Activated naive CD4-positive, alpha-beta T cell treated with anti-CD3 and anti-CD28 coated beads for 36 hours (primary cell): ENCODE data around the gene SH3PXD2B. TPM values are rescaled to one million over a fixed set of nuclear protein-coding genes. Genes with fewer than 3 reads are reported as not detected.
A peak's percentile ranks its signal among the peaks of the same experiment; 100 is the strongest.

Experiments used
- CTCF ChIA-PET: fragments of 350-600 bp; sonication (Branson Sonifier 250); formaldehyde crosslinking; loops from one replicate; lab custom pipeline; 2021; ENCODE audit warnings: antibody characterized with exemption; lab: Charles Lee
- DNase-seq: peaks from one replicate; pipeline ENCODE4 v3.0.0-alpha.2; 2020
- H3K27ac Mint-ChIP-seq: one replicate; pipeline ENCODE4 v1.8.0; 2021; ENCODE audit warnings: mild to moderate bottlenecking, mixed read lengths
- H3K27me3 Mint-ChIP-seq: one replicate; pipeline ENCODE4 v1.8.0; 2021; ENCODE audit warnings: low read depth, mixed read lengths
- H3K36me3 Mint-ChIP-seq: one replicate; pipeline ENCODE4 v1.8.0; 2021; ENCODE audit warnings: low read depth, mixed read lengths
- H3K4me1 Mint-ChIP-seq: one replicate; pipeline ENCODE4 v1.8.0; 2021; ENCODE audit warnings: low read depth, mixed read lengths
- H3K4me3 Mint-ChIP-seq: one replicate; pipeline ENCODE4 v1.8.0; 2021; ENCODE audit warnings: mild to moderate bottlenecking, moderate library complexity, mixed read lengths
- H3K9me3 Mint-ChIP-seq: one replicate; pipeline ENCODE4 v1.8.0; 2021; ENCODE audit warnings: mixed read lengths
- intact Hi-C: fragments of 100-400 bp; cut with micrococcal nuclease; formaldehyde crosslinking; loops from one replicate; pipeline ENCODE4 v1.15.1; 2023
- total RNA-seq, 2 experiments: library from RNA; stranded (reverse); gene quantifications; one replicate each; pipeline ENCODE4 v1.2.3, GENCODE V29; 2021

Gene SH3PXD2B
- total RNA-seq, 2 experiments from 2014 or later, result 1.1 to 1.3 TPM

- no peak for DNase-seq
- peaks cover 15% of the 10 kb centered on the region for H3K4me1 Mint-ChIP-seq
- peaks cover 24% of the 10 kb centered on the region for H3K27me3 Mint-ChIP-seq
- no peak overlapping the region for H3K4me3 Mint-ChIP-seq
- intact Hi-C loops, result loop anchor here (5.0 kb wide), 1 partner anchor 83 kb away; no protein-coding TSS in a partner anchor
- CTCF ChIA-PET, result interaction anchor here (0.6 to 4.8 kb wide), 10 partner anchors 10 to 1009 kb away, joined by 3 to 47 read pairs (median 4); no protein-coding TSS in a partner anchor
- no peak overlapping the region for H3K27ac Mint-ChIP-seq
- H3K36me3 Mint-ChIP-seq, result no peaks in the 10 kb centered on the region
- H3K9me3 Mint-ChIP-seq, result no peaks in the 10 kb centered on the region
Observed at GRCh38 chr5:172450453-172450852, 3.9 kb downstream of the SH3PXD2B start.

GRCh38 chr5:172448999-172449398, 5.3 kb downstream of the SH3PXD2B start:
- no peak overlapping the region for H3K27ac Mint-ChIP-seq

GRCh38 chr5:172447646-172448365, 6.5 kb downstream of the SH3PXD2B start:
- H3K4me1 Mint-ChIP-seq, result peaks cover 17% of the 10 kb centered on the region
- peaks cover 21% of the 10 kb centered on the region for H3K27me3 Mint-ChIP-seq
- no peak for DNase-seq
- no peak overlapping the region for H3K27ac Mint-ChIP-seq
- H3K4me3 Mint-ChIP-seq, result no peak overlapping the region
- no peaks in the 10 kb centered on the region for H3K9me3 Mint-ChIP-seq
- CTCF ChIA-PET, result no interaction called here
- intact Hi-C loops, result loop anchor here (10.0 kb wide), 1 partner anchor 383 kb away; no protein-coding TSS in a partner anchor
- no peaks in the 10 kb centered on the region for H3K36me3 Mint-ChIP-seq

More at GRCh38 chr5:172448999-172449398, 5.3 kb downstream of the SH3PXD2B start:
- peaks cover 14% of the 10 kb centered on the region for H3K4me1 Mint-ChIP-seq
- no peaks in the 10 kb centered on the region for H3K36me3 Mint-ChIP-seq
- DNase-seq, result no peak
- intact Hi-C loops, result loop anchor here (10.0 kb wide), 1 partner anchor 384 kb away; no protein-coding TSS in a partner anchor
- H3K27me3 Mint-ChIP-seq, result peaks cover 24% of the 10 kb centered on the region
- no peaks in the 10 kb centered on the region for H3K9me3 Mint-ChIP-seq
- CTCF ChIA-PET, result interaction anchor here (4.8 kb wide), 1 partner anchor 12 kb away, joined by 47 read pairs; no protein-coding TSS in a partner anchor
- H3K4me3 Mint-ChIP-seq, result no peak overlapping the region

GRCh38 chr5:172446336-172447051, 7.8 kb downstream of the SH3PXD2B start:
- CTCF ChIA-PET, result interaction anchor here (0.8 to 1.1 kb wide), 2 partner anchors 15 kb away, joined by 3 to 4 read pairs; no protein-coding TSS in a partner anchor
- no peak for DNase-seq
- intact Hi-C loops, result loop anchor here (10.0 kb wide), 1 partner anchor 382 kb away; no protein-coding TSS in a partner anchor
- Mint-ChIP-seq H3K36me3 (no peaks in the 10 kb centered on the region), H3K4me1 (peaks cover 16% of the 10 kb centered on the region), H3K4me3 (no peak overlapping the region), H3K27me3 (peaks cover 16% of the 10 kb centered on the region), H3K27ac (no peak overlapping the region), H3K9me3 (no peaks in the 10 kb centered on the region)

GRCh38 chr5:172445866-172446265, 8.5 kb downstream of the SH3PXD2B start:
- Mint-ChIP-seq H3K9me3 (no peaks in the 10 kb centered on the region), H3K27ac (no peak overlapping the region), H3K36me3 (no peaks in the 10 kb centered on the region), H3K4me3 (no peak overlapping the region), H3K27me3 (peaks cover 11% of the 10 kb centered on the region), H3K4me1 (peaks cover 12% of the 10 kb centered on the region)
- DNase-seq, result no peak
- CTCF ChIA-PET, result interaction anchor here (1.1 to 1.5 kb wide), 2 partner anchors 14 to 16 kb away, joined by 3 read pairs; no protein-coding TSS in a partner anchor
- intact Hi-C loops, result loop anchor here (10.0 kb wide), 1 partner anchor 381 kb away; no protein-coding TSS in a partner anchor

- Mint-ChIP-seq H3K27me3 (peaks cover 11% of the 10 kb centered on the region), H3K9me3 (no peaks in the 10 kb centered on the region), H3K27ac (no peak overlapping the region), H3K4me1 (peaks cover 12% of the 10 kb centered on the region), H3K4me3 (no peak overlapping the region), H3K36me3 (no peaks in the 10 kb centered on the region)
- no peak for DNase-seq
- intact Hi-C loops, result loop anchor here (10.0 kb wide), 1 partner anchor 380 kb away; no protein-coding TSS in a partner anchor
- CTCF ChIA-PET, result interaction anchor here (1.5 kb wide), 1 partner anchor 17 kb away, joined by 3 read pairs; no protein-coding TSS in a partner anchor
Observed at GRCh38 chr5:172444626-172445365, 9.5 kb downstream of the SH3PXD2B start.

- CTCF ChIA-PET, result interaction anchor here (1.5 kb wide), 1 partner anchor 18 kb away, joined by 3 read pairs; no protein-coding TSS in a partner anchor
- peaks cover 12% of the 10 kb centered on the region for H3K4me1 Mint-ChIP-seq
- H3K27me3 Mint-ChIP-seq, result peaks cover 11% of the 10 kb centered on the region
- no peaks in the 10 kb centered on the region for H3K9me3 Mint-ChIP-seq
- H3K36me3 Mint-ChIP-seq, result no peaks in the 10 kb centered on the region
- intact Hi-C loops, result loop anchor here (10.0 kb wide), 1 partner anchor 379 kb away; no protein-coding TSS in a partner anchor
- no peak for DNase-seq
- no peak overlapping the region for H3K4me3 Mint-ChIP-seq
- no peak overlapping the region for H3K27ac Mint-ChIP-seq
Observed at GRCh38 chr5:172444110-172444510, 10.2 kb downstream of the SH3PXD2B start.

- H3K27me3 Mint-ChIP-seq, result peaks cover 11% of the 10 kb centered on the region
- no peak overlapping the region for H3K27ac Mint-ChIP-seq
- CTCF ChIA-PET, result no interaction called here
- peaks cover 12% of the 10 kb centered on the region for H3K4me1 Mint-ChIP-seq
- H3K9me3 Mint-ChIP-seq, result no peaks in the 10 kb centered on the region
- intact Hi-C loops, result loop anchor here (2.0 to 10.0 kb wide), 2 partner anchors 31 to 379 kb away; no protein-coding TSS in a partner anchor
- no peak overlapping the region for H3K4me3 Mint-ChIP-seq
- H3K36me3 Mint-ChIP-seq, result no peaks in the 10 kb centered on the region
- DNase-seq, result peak; percentile 82
Observed at GRCh38 chr5:172443441-172444109, 10.8 kb downstream of the SH3PXD2B start.

GRCh38 chr5:172442592-172442991, 11.7 kb downstream of the SH3PXD2B start:
- peaks cover 12% of the 10 kb centered on the region for H3K4me1 Mint-ChIP-seq

GRCh38 chr5:172441262-172441751, 13.0 kb downstream of the SH3PXD2B start:
- no peaks in the 10 kb centered on the region for H3K9me3 Mint-ChIP-seq
- H3K4me3 Mint-ChIP-seq, result no peak overlapping the region
- H3K36me3 Mint-ChIP-seq, result no peaks in the 10 kb centered on the region
- peaks cover 12% of the 10 kb centered on the region for H3K4me1 Mint-ChIP-seq
- H3K27me3 Mint-ChIP-seq, result peaks cover 11% of the 10 kb centered on the region
- DNase-seq, result no peak
- H3K27ac Mint-ChIP-seq, result no peak overlapping the region
- intact Hi-C loops, result loop anchor here (10.0 kb wide), 1 partner anchor 377 kb away; no protein-coding TSS in a partner anchor
- CTCF ChIA-PET, result no interaction called here

More at GRCh38 chr5:172442592-172442991, 11.7 kb downstream of the SH3PXD2B start:
- Mint-ChIP-seq H3K9me3 (no peaks in the 10 kb centered on the region), H3K27ac (no peak overlapping the region), H3K27me3 (peaks cover 11% of the 10 kb centered on the region), H3K4me3 (no peak overlapping the region), H3K36me3 (no peaks in the 10 kb centered on the region)
- no peak for DNase-seq
- CTCF ChIA-PET, result no interaction called here
- intact Hi-C loops, result loop anchor here (2.0 to 10.0 kb wide), 2 partner anchors 30 to 378 kb away; no protein-coding TSS in a partner anchor

GRCh38 chr5:172440486-172440885, 13.8 kb downstream of the SH3PXD2B start:
- intact Hi-C loops, result loop anchor here (10.0 kb wide), 1 partner anchor 376 kb away; no protein-coding TSS in a partner anchor
- CTCF ChIA-PET, result interaction anchor here (1.3 kb wide), 1 partner anchor 11 kb away, joined by 4 read pairs; no protein-coding TSS in a partner anchor
- no peak overlapping the region for H3K4me3 Mint-ChIP-seq

More at GRCh38 chr5:172440486-172440885, 13.8 kb downstream of the SH3PXD2B start:
- Mint-ChIP-seq H3K4me1 (peaks cover 12% of the 10 kb centered on the region), H3K27ac (no peak overlapping the region), H3K9me3 (no peaks in the 10 kb centered on the region), H3K27me3 (peaks cover 11% of the 10 kb centered on the region), H3K36me3 (no peaks in the 10 kb centered on the region)
- DNase-seq, result no peak
